IPS-15b (cell line): Measurements from ENCODE around the gene USP32.
"Not testable (repeated sequence)": the region's sequence is repeated elsewhere in the genome, so short reads cannot be mapped to it uniquely, and the experiment has no call there.

Experiments used
- H3K27me3 ChIP-seq: one replicate; pipeline ENCODE4 v1.6.1; 2013; ENCODE audit warnings: low read length; ENCODE audit not compliant: control insufficient read depth, insufficient read depth
- H3K36me3 ChIP-seq: one replicate; pipeline ENCODE4 v1.6.1; 2013; ENCODE audit warnings: low read length; ENCODE audit not compliant: control insufficient read depth, insufficient read depth
- H3K4me1 ChIP-seq: one replicate; pipeline ENCODE4 v1.6.1; 2013; ENCODE audit warnings: mild to moderate bottlenecking, low read length; ENCODE audit not compliant: control insufficient read depth, insufficient read depth
- H3K4me3 ChIP-seq: one replicate; pipeline ENCODE4 v1.5.1; 2013; ENCODE audit warnings: low read depth, low read length
- H3K9ac ChIP-seq: one replicate; pipeline ENCODE4 v1.6.1; 2013; ENCODE audit warnings: low read depth, mild to moderate bottlenecking, low read length
- H3K9me3 ChIP-seq: one replicate; pipeline ENCODE4 v1.6.1; 2013; ENCODE audit warnings: mild to moderate bottlenecking, low read length; ENCODE audit not compliant: control insufficient read depth, insufficient read depth

Gene USP32

GRCh38 chr17:60231234-60231633 lies 160.7 kb downstream of the USP32 start:
- no peaks in the 10 kb centered on the region for H3K9me3 ChIP-seq
- no peak overlapping the region for H3K9ac ChIP-seq
- no peaks in the 10 kb centered on the region for H3K27me3 ChIP-seq
- no peaks in the 10 kb centered on the region for H3K4me1 ChIP-seq
- no peaks in the 10 kb centered on the region for H3K36me3 ChIP-seq
- H3K4me3 ChIP-seq: no peak overlapping the region

DNA sequence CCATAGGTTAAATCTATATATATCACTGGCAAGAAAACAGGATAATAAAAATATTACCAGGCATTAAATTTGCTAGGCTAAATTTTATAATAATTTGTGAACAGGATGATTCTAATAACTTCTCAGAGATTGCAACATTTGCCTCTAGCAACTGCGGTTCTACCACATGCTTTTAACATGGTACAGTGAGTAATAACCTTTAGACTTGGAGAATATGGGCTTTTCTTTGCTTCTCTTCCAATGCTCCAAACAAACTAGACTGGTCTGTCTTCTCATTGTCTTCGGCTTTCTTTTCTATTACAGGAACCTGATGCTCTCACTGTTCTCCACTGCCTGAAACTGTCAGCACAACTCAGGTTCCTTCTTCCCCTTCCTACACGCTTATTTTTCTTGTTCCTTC lies 161.6 kb downstream of the USP32 start:
- no peaks in the 10 kb centered on the region for H3K36me3 ChIP-seq
- H3K9me3 ChIP-seq: no peaks in the 10 kb centered on the region
- no peaks in the 10 kb centered on the region for H3K4me1 ChIP-seq
- no peak overlapping the region for H3K4me3 ChIP-seq
- H3K27me3 ChIP-seq: no peaks in the 10 kb centered on the region
- no peak overlapping the region for H3K9ac ChIP-seq

DNA sequence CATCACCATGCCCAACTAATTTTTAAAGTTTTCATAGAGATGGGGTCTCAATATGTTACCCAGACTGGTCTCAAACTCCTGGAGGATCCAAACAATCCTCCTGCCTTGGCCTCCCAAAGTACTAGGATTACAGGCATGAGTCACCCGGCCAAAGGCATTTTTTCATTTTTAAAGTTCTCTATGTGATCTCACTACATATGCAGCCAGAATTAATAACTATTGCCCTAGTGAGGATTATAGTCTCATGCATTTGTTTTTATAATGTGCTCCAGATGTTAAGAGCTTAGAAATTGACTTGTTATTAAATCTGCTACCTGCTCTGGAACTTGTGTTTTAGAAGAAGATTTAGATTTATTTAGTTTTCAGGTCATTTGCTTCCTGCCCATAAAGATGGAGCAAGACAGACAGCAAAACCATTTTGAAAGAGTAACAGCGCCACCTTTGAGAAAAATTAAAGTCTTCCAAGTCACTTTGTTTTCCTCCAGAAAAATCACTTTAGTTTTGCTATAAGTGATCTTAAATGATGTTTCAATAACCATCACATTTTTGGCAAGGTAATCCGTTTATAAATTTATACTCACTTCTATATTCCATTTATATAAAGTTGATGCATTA lies 162.6 kb downstream of the USP32 start:
- H3K9me3 ChIP-seq: no peaks in the 10 kb centered on the region
- no peak overlapping the region for H3K9ac ChIP-seq
- no peaks in the 10 kb centered on the region for H3K36me3 ChIP-seq
- no peak overlapping the region for H3K4me3 ChIP-seq
- H3K27me3 ChIP-seq: no peaks in the 10 kb centered on the region
- no peaks in the 10 kb centered on the region for H3K4me1 ChIP-seq

- not testable (repeated sequence) for H3K4me1 ChIP-seq, H3K9me3 ChIP-seq, H3K27me3 ChIP-seq, H3K4me3 ChIP-seq, H3K9ac ChIP-seq, H3K36me3 ChIP-seq
Observed at GRCh38 chr17:60227276-60227675, 164.7 kb downstream of the USP32 start.

GRCh38 chr17:60224064-60224463 lies 167.9 kb downstream of the USP32 start:
- Histone ChIP-seq H3K9ac (no peak overlapping the region), H3K9me3 (no peaks in the 10 kb centered on the region), H3K4me1 (no peaks in the 10 kb centered on the region), H3K36me3 (peaks cover 5% of the 10 kb centered on the region), H3K4me3 (no peak overlapping the region), H3K27me3 (no peaks in the 10 kb centered on the region)

GRCh38 chr17:60223456-60223855 lies 168.5 kb downstream of the USP32 start:
- Histone ChIP-seq H3K4me3 (no peak overlapping the region), H3K36me3 (peaks cover 10% of the 10 kb centered on the region), H3K9me3 (no peaks in the 10 kb centered on the region), H3K9ac (no peak overlapping the region), H3K27me3 (no peaks in the 10 kb centered on the region), H3K4me1 (no peaks in the 10 kb centered on the region)

GRCh38 chr17:60218774-60219173 lies 173.2 kb downstream of the USP32 start:
- H3K4me1 ChIP-seq, H3K4me3 ChIP-seq, H3K9me3 ChIP-seq, H3K9ac ChIP-seq, H3K27me3 ChIP-seq, H3K36me3 ChIP-seq: not testable (repeated sequence)

GRCh38 chr17:60215895-60216294 lies 176.0 kb downstream of the USP32 start:
- not testable (repeated sequence) for H3K36me3 ChIP-seq, H3K9me3 ChIP-seq, H3K27me3 ChIP-seq, H3K4me1 ChIP-seq, H3K9ac ChIP-seq, H3K4me3 ChIP-seq

DNA sequence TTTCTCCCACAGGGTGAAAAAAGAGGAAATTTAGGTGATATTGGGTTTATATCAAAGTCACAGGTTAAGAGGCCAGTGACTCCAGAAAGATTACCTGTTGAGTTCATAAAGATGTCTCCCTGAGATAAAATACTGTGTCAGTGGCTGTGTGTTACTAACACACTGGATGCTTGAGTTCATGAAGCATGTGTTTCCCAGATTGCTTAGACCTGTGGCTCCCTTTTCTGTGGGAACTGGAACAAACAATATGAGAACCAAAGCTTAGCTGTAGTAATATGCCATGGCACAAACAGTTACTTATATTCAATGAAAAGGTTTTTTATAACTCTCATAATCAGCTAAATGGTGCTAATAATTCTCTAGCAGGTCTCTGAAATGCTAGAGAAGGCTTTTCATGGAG lies 180.7 kb downstream of the USP32 start:
- not testable (repeated sequence) for H3K4me1 ChIP-seq, H3K9me3 ChIP-seq, H3K36me3 ChIP-seq, H3K4me3 ChIP-seq, H3K27me3 ChIP-seq, H3K9ac ChIP-seq

- not testable (repeated sequence) for H3K27me3 ChIP-seq, H3K9me3 ChIP-seq, H3K36me3 ChIP-seq, H3K9ac ChIP-seq, H3K4me1 ChIP-seq, H3K4me3 ChIP-seq
Observed at GRCh38 chr17:60208302-60208701, 183.6 kb downstream of the USP32 start.

GRCh38 chr17:60205782-60206181 lies 186.2 kb downstream of the USP32 start:
- not testable (repeated sequence) for H3K27me3 ChIP-seq, H3K4me3 ChIP-seq, H3K9ac ChIP-seq, H3K4me1 ChIP-seq, H3K9me3 ChIP-seq, H3K36me3 ChIP-seq

DNA sequence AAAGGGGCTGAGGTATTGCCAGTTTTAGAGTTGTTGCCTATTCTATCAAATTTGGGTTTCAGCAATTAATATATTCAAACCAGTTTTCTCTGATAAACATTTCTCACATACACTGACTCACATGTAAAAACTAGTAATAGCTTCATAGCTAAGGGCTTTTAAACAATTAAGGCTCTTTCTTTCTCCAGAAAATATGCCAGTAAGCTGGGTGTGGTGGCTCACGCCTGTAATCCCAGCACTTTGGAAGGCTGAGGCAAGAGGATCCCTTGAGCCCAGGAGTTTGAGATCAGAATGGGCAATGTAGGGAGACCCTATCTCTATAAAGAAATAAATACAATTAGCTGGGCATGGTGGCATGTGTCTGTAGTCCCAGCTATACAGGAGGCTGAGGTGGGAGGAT lies 193.3 kb downstream of the USP32 start:
- H3K36me3 ChIP-seq, H3K9me3 ChIP-seq, H3K9ac ChIP-seq, H3K4me1 ChIP-seq, H3K4me3 ChIP-seq, H3K27me3 ChIP-seq: not testable (repeated sequence)

- not testable (repeated sequence) for H3K4me3 ChIP-seq, H3K4me1 ChIP-seq, H3K9ac ChIP-seq, H3K9me3 ChIP-seq, H3K27me3 ChIP-seq
- peaks cover 32% of the 10 kb centered on the region for H3K36me3 ChIP-seq
Observed at GRCh38 chr17:60194141-60194540, 197.8 kb downstream of the USP32 start.
